GM19238 (cell line): ENCODE measurements around the gene ABHD11.
"Not testable (repeated sequence)": the region's sequence is repeated elsewhere in the genome, so short reads cannot be mapped to it uniquely, and the experiment has no call there.

Source experiments
- DNase-seq: peaks from one replicate; pipeline ENCODE4 v3.0.0; 2011; ENCODE audit warnings: low spot score; ENCODE audit not compliant: insufficient read length

Gene ABHD11

GRCh38 chr7:73718905-73719805 is 19.4 kb downstream of the ABHD11 start, which contains the start of gene STX1A:
TSS of gene STX1A (minus strand) at chr7:73719669. CDS start at chr7:73719631, 38 bp downstream.
- DNase-seq: peak; percentile 85

- no peak for DNase-seq
Measured at GRCh38 chr7:73718438-73718881, 20.1 kb downstream of the ABHD11 start.

- no peak for DNase-seq
Measured at GRCh38 chr7:73717991-73718405, 20.6 kb downstream of the ABHD11 start.

DNA sequence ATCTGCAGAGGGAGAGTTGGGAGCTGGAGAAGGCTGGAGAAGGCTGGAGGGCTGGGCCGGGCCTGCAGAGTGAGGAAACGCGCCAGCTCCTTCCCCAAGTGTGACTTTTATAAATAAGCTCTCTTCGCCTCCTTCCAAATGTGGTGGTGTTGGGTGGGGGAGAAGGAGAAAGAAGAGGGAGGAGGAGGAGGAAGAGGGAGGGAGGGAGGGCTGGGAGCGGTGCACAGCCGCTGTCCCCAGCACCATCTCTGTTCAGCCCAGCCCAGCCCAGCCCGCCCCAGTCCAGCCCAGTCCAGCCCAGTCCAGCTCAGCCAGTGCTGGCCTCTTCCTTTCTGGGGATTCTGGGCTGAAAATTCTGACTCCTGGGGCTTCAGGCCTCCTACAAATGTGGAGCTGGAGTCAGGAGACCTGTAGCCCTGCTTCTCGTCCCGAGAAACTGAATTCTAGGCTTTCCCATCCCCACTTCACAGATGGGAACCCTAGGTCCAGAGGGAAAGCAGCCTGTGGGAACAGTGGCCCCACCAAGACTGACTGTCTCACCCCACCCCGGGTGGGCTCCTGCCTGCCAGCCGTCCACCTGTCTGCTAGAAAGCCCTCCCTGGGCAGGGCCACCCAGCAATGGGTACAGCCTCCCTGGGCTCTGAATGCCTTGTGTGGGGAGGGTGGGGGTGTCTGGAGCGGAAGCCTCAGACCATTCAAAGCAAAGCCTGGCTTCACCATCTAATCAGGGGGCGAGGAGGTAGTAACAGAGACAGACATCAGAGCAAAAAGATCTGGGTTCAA is 21.4 kb downstream of the ABHD11 start:
- DNase-seq: no peak

DNA sequence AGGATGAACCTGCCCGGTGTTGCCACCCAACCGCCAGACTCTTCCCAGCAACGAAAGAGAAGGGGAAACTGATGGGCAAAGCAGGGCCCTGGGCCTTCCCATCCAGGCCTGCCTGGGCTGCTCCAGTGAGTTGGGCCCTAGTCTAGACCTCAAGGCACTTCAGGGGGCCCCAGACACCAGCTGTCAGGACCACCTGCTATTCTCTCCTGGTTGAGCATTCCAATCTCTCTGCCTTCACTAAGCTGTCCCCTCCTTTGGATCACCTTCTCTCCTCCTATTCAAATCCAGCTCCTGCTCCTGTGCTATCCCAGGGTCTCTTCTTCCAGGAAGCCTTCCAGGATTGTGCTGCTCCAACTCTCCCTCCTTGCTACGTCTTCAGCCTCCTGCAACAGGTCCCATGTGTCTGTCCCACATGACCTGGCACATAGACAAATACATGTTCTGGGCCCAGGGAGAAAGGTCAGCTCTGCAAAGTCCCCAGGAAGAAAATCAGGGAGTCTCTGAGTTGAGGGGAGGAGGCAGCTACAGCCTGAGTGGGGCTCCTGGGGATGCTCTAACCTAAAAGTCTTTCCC is 22.2 kb downstream of the ABHD11 start:
- no peak for DNase-seq

DNA sequence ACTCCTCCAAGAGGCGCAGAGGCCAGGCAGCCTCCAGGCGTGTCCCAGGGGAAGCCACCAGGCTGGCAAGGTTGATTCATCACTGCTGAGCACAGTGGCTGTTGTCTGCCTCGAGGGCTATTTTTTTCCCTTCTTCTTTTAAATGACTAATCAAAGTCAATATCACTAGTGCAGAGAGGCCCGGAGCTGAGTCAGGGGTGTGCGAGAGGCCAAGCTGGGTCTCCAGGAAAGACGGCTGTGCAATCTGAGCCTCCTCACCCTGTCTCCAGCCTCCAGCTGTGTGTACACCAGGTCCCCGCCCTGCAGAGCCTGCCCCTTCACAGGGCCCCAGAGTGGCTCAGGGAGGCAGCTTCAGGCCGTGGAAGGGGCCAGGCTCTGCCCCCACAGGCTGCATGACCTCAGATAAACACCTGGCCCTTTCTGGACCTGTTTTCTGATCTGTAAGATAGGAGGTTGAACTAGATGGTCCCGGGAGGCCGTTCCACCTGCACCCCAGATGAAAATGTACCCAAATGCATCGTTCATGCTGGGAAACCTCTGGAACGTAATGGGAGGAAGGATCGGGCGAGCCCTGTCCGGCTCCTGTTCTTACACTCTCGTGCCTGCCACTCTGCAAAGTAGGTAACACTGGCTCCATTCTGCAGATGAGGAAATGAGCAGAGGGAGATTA is 22.8 kb downstream of the ABHD11 start:
- no peak for DNase-seq

DNA sequence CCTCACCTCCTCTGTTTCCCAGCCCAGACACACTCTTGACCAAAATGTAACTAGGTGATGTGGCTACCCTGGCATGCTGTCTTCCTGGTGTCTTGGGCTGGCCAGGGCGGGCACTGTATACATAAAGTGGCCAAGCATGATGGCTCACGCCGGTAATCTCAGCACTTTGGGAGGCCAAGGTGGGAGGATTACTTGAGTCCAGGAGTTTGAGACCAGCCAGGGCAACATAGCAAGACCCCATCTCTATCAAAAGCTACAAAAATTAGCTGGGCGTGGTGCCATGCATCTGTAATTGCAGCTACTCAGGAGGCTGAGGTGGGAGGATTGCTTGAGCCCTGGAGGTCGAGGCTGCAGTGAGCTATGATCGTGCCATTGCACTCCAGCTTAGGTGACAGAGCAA is 25.3 kb downstream of the ABHD11 start:
- DNase-seq: not testable (repeated sequence)

DNA sequence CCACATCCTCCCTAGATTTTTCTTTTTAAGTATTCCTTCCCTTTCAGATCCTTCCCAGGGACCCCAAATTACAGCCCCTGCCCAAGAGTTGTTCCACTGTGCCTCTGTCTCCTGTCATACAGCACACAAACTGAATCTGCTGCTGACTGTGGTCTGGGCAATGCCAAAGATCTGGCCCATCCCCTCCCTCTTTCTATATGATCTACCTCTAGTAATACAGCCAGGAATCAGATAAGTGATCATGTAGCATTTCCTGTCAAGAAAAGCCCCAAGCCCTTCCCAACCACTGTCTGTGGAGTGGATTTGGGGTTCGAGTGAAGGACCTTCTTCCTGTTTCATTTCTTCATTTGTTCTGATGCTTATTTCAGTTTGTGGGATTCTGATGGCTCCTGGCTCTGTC is 25.8 kb downstream of the ABHD11 start:
- no peak for DNase-seq

DNA sequence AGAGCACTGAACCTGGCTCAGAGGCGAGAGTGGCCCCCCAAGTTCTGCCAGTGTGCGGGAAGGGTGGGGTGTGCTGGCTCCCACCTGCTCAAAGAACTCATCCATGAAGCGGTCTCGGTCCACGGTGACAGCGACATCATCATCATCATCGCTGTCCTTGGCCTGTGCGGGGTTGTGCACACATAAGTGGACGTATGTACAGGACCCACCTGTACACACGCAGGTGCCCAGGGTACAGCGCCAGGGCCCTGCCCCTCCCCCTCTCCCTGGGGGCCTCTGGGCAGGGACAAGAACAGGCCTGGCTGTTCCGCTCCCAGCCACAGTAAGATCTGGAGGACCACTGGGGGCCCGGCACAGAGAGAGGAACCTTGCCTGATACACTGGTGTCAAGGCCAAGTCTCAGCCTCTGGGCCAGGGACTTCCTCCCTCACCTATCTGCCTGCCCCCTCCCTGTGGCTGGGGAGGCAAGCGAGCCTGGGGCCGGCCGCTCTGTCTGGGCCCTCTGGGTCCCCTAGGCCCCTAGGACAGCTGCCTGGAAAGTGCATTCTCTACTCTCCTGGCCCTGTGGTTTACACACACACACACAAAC is 29.5 kb downstream of the ABHD11 start:
- no peak for DNase-seq

GRCh38 chr7:73707045-73707631 is 31.5 kb downstream of the ABHD11 start:
- DNase-seq: no peak

GRCh38 chr7:73706126-73707044 is 32.2 kb downstream of the ABHD11 start:
- no peak for DNase-seq

- DNase-seq: no peak
Measured at GRCh38 chr7:73705551-73705920, 33.1 kb downstream of the ABHD11 start.

DNA sequence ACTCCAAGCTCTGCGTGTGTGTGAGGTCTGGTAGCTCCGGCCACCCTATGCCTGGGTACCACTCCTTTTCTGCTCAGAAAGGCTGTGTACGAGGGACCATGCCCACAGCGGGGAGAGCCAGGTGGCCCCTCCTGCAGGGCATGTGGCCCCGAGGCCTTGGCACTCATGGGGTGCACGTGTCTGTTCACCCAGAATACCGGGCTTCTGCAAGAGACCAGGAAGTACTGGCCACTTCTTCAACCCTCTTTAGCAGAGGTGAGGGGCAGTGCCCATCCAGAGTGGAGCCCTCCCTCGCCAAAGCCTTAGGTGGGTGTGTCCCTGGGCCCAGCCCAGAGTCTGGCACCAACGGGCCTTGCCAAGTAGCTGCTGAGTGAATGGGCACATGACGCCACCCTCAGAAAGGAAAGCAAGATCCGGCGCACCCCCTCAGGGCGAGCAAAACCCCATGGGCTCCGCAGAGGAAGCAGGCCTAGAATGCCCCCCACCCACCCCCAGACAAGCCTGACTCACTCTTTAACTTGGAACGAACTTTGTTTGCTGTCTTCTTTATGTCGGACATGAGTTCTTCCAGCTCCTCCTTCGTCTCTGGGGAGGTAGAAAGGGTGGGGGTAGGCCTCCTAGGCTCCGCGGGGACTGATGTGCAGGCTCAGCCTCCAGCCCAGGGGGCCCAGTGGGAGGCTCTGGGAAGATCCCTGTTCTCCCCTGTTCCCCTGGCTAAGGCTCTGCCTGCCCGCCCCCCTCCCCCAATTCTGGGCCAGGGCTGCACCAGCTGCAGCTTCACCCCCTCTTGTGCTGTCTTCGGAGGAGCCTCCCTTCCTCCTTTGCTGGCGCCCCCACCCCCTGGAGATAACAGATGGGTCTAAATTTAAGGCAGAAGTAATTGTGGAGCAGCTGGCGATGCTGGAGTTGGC is 33.7 kb downstream of the ABHD11 start:
- DNase-seq: no peak

DNA sequence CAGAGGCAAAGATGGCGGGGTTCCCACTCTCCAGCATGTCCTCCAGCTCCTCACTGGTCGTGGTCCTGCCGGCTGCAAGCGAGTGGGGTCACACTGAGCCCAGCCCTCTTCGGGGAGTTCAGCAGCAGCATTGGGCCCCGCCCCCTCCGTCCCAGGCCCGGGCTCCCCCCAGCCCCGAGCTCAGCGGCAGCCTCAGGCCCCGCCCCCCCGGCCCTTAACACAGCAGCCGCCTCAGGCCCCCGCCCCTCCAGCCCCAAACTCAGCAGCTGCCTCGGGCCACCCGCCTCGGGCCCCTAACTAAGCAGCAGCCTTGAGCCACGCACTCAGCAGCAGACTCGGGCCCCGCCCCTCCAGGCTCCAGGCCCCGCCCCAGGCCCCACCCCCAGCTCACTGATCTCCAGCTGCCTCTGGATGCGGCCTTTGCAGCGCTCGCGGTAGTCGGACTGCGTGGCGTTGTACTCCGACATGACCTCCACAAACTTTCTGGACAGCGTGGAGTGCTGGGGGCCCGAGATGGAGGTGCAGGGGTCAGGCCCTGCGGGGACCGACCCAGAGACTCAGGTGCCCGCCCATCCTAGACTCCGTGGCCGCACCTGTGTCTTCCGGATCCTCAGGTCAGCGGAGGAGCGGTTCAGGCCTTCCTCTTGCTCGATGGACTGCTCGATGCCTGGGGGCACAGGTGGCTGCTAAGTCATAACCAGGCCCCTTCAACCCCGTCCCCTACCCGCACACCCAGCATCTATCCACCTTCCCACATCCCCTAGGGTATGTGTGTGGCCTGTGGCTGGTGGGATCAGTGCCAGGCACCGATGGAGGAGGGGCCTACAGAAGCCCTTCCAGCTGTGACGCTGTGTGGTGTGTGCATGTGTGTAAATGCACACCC is 34.6 kb downstream of the ABHD11 start:
- DNase-seq: no peak

GRCh38 chr7:73703225-73703624 is 35.4 kb downstream of the ABHD11 start:
- no peak for DNase-seq

- DNase-seq: no peak
Measured at GRCh38 chr7:73702665-73703064, 35.9 kb downstream of the ABHD11 start.

GRCh38 chr7:73702226-73702625 is 36.4 kb downstream of the ABHD11 start:
- no peak for DNase-seq
